ENCODE data around the gene CHTF18. TPM values are rescaled to one million over a fixed set of nuclear protein-coding genes. Genes with fewer than 3 reads are reported as not detected.

CHTF18 gene
- total RNA-seq, 1 donor from 2014 or later = 49.7 TPM

DNA sequence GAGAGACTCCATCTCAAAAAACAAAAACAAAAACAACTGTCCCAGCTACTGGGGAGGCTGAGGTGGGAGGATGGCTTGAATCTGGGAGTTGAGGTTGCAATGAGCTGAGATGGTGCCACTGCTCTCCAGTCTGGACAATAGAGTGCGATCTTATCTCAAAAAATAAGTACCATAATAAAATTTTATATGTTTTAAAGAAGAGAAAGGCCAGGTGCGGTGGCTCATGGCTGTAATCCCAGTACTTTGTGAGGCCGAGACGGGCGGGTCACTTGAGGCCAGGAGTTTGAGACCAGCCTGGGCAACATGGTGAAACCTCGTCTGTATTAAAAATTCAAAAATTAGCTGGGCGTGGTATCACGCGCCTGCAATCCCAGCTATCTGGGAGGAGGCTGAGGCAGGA lies 11.6 kb upstream of the CHTF18 start:
- H3K4me3 ChIP-seq (ENCODE audit: low read depth, low read length) = no peak overlapping the region
- TF ChIP-seq, protein P1, sequence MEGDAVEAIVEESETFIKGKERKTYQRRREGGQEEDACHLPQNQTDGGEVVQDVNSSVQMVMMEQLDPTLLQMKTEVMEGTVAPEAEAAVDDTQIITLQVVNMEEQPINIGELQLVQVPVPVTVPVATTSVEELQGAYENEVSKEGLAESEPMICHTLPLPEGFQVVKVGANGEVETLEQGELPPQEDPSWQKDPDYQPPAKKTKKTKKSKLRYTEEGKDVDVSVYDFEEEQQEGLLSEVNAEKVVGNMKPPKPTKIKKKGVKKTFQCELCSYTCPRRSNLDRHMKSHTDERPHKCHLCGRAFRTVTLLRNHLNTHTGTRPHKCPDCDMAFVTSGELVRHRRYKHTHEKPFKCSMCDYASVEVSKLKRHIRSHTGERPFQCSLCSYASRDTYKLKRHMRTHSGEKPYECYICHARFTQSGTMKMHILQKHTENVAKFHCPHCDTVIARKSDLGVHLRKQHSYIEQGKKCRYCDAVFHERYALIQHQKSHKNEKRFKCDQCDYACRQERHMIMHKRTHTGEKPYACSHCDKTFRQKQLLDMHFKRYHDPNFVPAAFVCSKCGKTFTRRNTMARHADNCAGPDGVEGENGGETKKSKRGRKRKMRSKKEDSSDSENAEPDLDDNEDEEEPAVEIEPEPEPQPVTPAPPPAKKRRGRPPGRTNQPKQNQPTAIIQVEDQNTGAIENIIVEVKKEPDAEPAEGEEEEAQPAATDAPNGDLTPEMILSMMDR (conservative IDR thresholded peaks at IDR 0.05; ENCODE audit: low read depth, low read length) = no peak
- DNase-seq (ENCODE audit: low read depth) = no peak

DNA sequence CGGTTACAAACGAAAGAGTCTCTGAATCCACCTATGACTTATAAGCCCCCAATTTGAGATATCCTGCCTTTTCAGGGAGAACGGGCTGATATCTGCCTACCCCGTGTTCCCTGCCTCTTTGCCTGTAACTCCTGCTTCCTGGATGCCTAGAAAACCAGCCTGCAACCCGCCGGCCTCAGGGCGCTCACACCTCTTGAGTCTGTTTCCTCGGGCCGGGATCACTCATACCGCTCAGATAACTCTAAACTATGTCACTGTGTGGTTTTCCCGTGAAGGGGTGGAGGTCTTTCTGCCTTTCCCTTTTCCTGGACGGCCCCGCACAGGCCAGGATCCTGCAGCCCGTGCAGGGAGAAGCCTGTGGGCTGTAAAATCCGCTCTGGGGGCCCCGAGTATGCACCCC lies 10.6 kb upstream of the CHTF18 start:
- TF ChIP-seq, protein P1 (conservative IDR thresholded peaks at IDR 0.05; ENCODE audit: low read depth, low read length) = no peak
- DNase-seq (ENCODE audit: low read depth) = no peak
- no peak overlapping the region for H3K4me3 ChIP-seq (ENCODE audit: low read depth, low read length)

- TF ChIP-seq, protein P1 (conservative IDR thresholded peaks at IDR 0.05; ENCODE audit: low read depth, low read length) = no peak
- DNase-seq (ENCODE audit: low read depth) = no peak
- no peak overlapping the region for H3K4me3 ChIP-seq (ENCODE audit: low read depth, low read length)
These were observed 10.0 kb upstream of the CHTF18 start for GRCh38 chr16:778447-778846.

- DNase-seq (ENCODE audit: low read depth) = no peak
- no peak overlapping the region for H3K4me3 ChIP-seq (ENCODE audit: low read depth, low read length)
- TF ChIP-seq, protein P1 (conservative IDR thresholded peaks at IDR 0.05; ENCODE audit: low read depth, low read length) = no peak
These were observed 9.4 kb upstream of the CHTF18 start for GRCh38 chr16:778909-779527.

- TF ChIP-seq, protein P1 (conservative IDR thresholded peaks at IDR 0.05; ENCODE audit: low read depth, low read length) = no peak
- DNase-seq (ENCODE audit: low read depth) = no peak
- no peak overlapping the region for H3K4me3 ChIP-seq (ENCODE audit: low read depth, low read length)
These were observed 8.9 kb upstream of the CHTF18 start for GRCh38 chr16:779561-779960.

- TF ChIP-seq, protein P1 (conservative IDR thresholded peaks at IDR 0.05; ENCODE audit: low read depth, low read length) = no peak
- no peak for DNase-seq (ENCODE audit: low read depth)
- H3K4me3 ChIP-seq (ENCODE audit: low read depth, low read length) = no peak overlapping the region
These were observed 8.1 kb upstream of the CHTF18 start for GRCh38 chr16:780296-780695.

DNA sequence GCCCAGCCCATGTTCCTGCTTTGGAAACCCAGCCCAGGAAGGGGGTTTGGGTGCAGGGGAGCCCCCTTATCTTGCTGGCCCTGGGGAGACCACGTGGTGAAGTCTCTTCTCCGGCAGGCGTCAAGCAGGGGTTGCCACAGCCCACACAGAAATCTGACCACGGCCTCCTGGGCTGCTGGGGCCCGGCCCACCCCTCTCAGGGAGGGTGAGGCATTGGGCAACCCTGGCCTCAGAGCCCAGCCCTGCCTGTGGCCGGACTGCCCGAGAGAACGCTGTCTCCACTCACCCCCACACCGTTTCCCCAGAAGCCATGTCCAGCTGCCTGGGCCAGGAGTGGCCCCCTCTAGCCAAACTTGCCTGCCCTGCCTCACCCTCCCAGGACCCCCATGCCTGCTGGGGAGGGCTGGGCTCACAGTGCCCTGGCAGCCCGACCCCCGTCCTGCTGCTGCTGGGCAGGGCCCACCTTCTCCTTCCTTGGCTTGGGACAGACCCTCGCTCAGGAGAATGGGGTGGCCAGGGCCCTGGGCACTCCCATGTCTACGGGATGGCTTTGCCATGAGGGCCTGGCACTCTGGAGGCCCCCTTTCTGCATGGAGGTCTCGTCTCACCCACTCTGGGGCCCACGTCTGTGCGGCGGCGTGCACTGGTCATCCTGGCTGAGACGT lies 6.9 kb upstream of the CHTF18 start:
- DNase-seq (ENCODE audit: low read depth) = no peak
- TF ChIP-seq, protein P1 (conservative IDR thresholded peaks at IDR 0.05; ENCODE audit: low read depth, low read length) = no peak
- H3K4me3 ChIP-seq (ENCODE audit: low read depth, low read length) = no peak overlapping the region

Data from epithelial cell of proximal tubule (primary cell).